Measurements from ENCODE around the gene DLG2. TPM values are rescaled to one million over a fixed set of nuclear protein-coding genes. Genes with fewer than 3 reads are reported as not detected.

DLG2 gene
- total RNA-seq, 4 donors from 2014 or later, result 37.9 to 71.5 (median 44.9) TPM

GRCh38 chr11:83685730-83686129, 1941.4 kb downstream of the DLG2 start:
- Histone ChIP-seq H3K9me3 (no peaks in the 10 kb centered on the region), H3K27me3 (no peaks in the 10 kb centered on the region), H3K36me3 (no peaks in the 10 kb centered on the region), H3K4me3 (no peak overlapping the region), H3K4me1 (peaks cover 7% of the 10 kb centered on the region), H3K27ac (no peak overlapping the region)
- DNase-seq (ENCODE audit: low spot score in 2 of 2), result no peak
- TF ChIP-seq EP300 (IDR thresholded peaks at IDR 0.05) (no peak), POLR2AphosphoS5 (IDR thresholded peaks at IDR 0.05) (no peak), POLR2A (IDR thresholded peaks at IDR 0.05) (no peak), CTCF (IDR thresholded peaks at IDR 0.05) (no peak)
- WGBS, result 77% methylated on average over 2 of the region's 2 CpGs

- Histone ChIP-seq H3K36me3 (no peaks in the 10 kb centered on the region), H3K4me3 (no peak overlapping the region), H3K4me1 (peaks cover 7% of the 10 kb centered on the region), H3K9me3 (no peaks in the 10 kb centered on the region), H3K27ac (no peak overlapping the region), H3K27me3 (no peaks in the 10 kb centered on the region)
- 73% methylated on average over 4 of the region's 4 CpGs for WGBS
- TF ChIP-seq CTCF (IDR thresholded peaks at IDR 0.05) (no peak), POLR2AphosphoS5 (IDR thresholded peaks at IDR 0.05) (no peak), EP300 (IDR thresholded peaks at IDR 0.05) (no peak), POLR2A (IDR thresholded peaks at IDR 0.05) (no peak)
- no peak for DNase-seq (ENCODE audit: low spot score in 2 of 2)
These were observed 1943.1 kb downstream of the DLG2 start for GRCh38 chr11:83684071-83684470.

- Histone ChIP-seq H3K36me3 (no peaks in the 10 kb centered on the region), H3K4me1 (peaks cover 7% of the 10 kb centered on the region), H3K27ac (no peak overlapping the region), H3K27me3 (no peaks in the 10 kb centered on the region), H3K4me3 (no peak overlapping the region), H3K9me3 (no peaks in the 10 kb centered on the region)
- no peak for DNase-seq (ENCODE audit: low spot score in 2 of 2)
- 100% methylated on average over 1 of the region's 1 CpG for WGBS
- TF ChIP-seq CTCF (IDR thresholded peaks at IDR 0.05), result no peak
- no peak for TF ChIP-seq POLR2AphosphoS5 (IDR thresholded peaks at IDR 0.05)
- no peak for TF ChIP-seq POLR2A (IDR thresholded peaks at IDR 0.05)
- TF ChIP-seq EP300 (IDR thresholded peaks at IDR 0.05), result no peak
These were observed 1944.6 kb downstream of the DLG2 start for GRCh38 chr11:83682611-83682973.

GRCh38 chr11:83681906-83682610, 1945.1 kb downstream of the DLG2 start:
- peaks cover 7% of the 10 kb centered on the region for H3K4me1 ChIP-seq
- peak overlapping the region; percentile 23 for H3K4me3 ChIP-seq
- no peaks in the 10 kb centered on the region for H3K27me3 ChIP-seq
- no peak for DNase-seq (ENCODE audit: low spot score in 2 of 2)
- no peaks in the 10 kb centered on the region for H3K36me3 ChIP-seq
- no peak overlapping the region for H3K27ac ChIP-seq
- TF ChIP-seq POLR2A (IDR thresholded peaks at IDR 0.05) (no peak), CTCF (IDR thresholded peaks at IDR 0.05) (no peak), POLR2AphosphoS5 (IDR thresholded peaks at IDR 0.05) (no peak), EP300 (IDR thresholded peaks at IDR 0.05) (no peak)
- WGBS, result 36% methylated on average over 10 of the region's 10 CpGs
- H3K9me3 ChIP-seq, result no peaks in the 10 kb centered on the region

- peak overlapping the region; percentile 23 for H3K4me3 ChIP-seq
- H3K4me1 ChIP-seq, result peaks cover 7% of the 10 kb centered on the region
- no peak for DNase-seq (ENCODE audit: low spot score in 2 of 2)
- no peaks in the 10 kb centered on the region for H3K9me3 ChIP-seq
- WGBS, result 70% methylated on average over 15 of the region's 15 CpGs
- H3K27ac ChIP-seq, result no peak overlapping the region
- no peaks in the 10 kb centered on the region for H3K27me3 ChIP-seq
- no peak for TF ChIP-seq POLR2AphosphoS5 (IDR thresholded peaks at IDR 0.05)
- no peak for TF ChIP-seq CTCF (IDR thresholded peaks at IDR 0.05)
- no peak for TF ChIP-seq POLR2A (IDR thresholded peaks at IDR 0.05)
- no peak for TF ChIP-seq EP300 (IDR thresholded peaks at IDR 0.05)
- H3K36me3 ChIP-seq, result no peaks in the 10 kb centered on the region
These were observed 1945.9 kb downstream of the DLG2 start for GRCh38 chr11:83681031-83681781.

Data from suprapubic skin (tissue), 4 donors.